ENCODE data around the gene UCK1.

Gene UCK1

DNA sequence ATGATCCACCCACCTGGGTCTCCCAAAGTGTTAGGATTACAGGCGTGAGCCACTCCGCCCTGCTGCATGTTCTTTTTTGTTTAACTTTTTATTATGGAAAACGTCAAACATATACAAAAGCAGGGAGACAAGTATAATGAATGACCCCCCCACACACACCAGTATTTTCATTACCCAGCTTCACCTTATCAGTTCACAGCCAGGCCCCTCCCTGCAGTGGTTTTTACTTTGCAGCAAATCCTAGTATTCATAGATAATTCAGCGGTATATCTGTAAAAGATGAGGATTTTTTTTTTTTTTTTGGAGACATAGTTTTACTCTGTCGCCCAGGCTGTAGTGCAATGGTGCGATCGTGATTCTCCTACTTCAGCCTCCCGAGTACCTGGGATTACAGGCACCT, 26.1 kb downstream of the UCK1 start:
- no peak overlapping the region for H3K23ac ChIP-seq (ENCODE audit: low read length)
- peaks cover 5% of the 10 kb centered on the region for H3K4me1 ChIP-seq (ENCODE audit: control insufficient read depth, low read depth, low read length)
- no peak for DNase-seq
- no peak overlapping the region for H4K8ac ChIP-seq (ENCODE audit: low read depth, low read length)
- H3K56ac ChIP-seq (ENCODE audit: low read length), result no peak overlapping the region
- H4K5ac ChIP-seq (ENCODE audit: low read length), result no peak overlapping the region
- peaks cover 6% of the 10 kb centered on the region for H3K36me3 ChIP-seq (ENCODE audit: control insufficient read depth, insufficient read depth, low read length)
- WGBS (ENCODE audit: extremely low coverage, insufficient coverage, low lambda C conversion rate), result no CpG with 5 or more reads among the region's 8 CpGs
- no peak overlapping the region for H3K18ac ChIP-seq (ENCODE audit: low read length)
- H2BK120ac ChIP-seq (ENCODE audit: low read depth, low read length), result no peak overlapping the region
- no peak overlapping the region for H2BK15ac ChIP-seq (replicated peaks; ENCODE audit: low read depth)
- H3K4ac ChIP-seq (ENCODE audit: low read depth, low read length), result no peak overlapping the region
- no peaks in the 10 kb centered on the region for H3K27me3 ChIP-seq (ENCODE audit: insufficient read depth, low read length, poor library complexity)
- peaks cover 3% of the 10 kb centered on the region for H3K79me1 ChIP-seq (ENCODE audit: low read length)
- no peak overlapping the region for H2AK5ac ChIP-seq (ENCODE audit: low read length)
- H3K9ac ChIP-seq (ENCODE audit: low read length), result no peak overlapping the region
- H3K79me2 ChIP-seq (ENCODE audit: control insufficient read depth, insufficient read depth, low read length), result no peaks in the 10 kb centered on the region
- no peak overlapping the region for H3K27ac ChIP-seq (ENCODE audit: low read depth, low read length)
- no peak overlapping the region for H2BK5ac ChIP-seq (ENCODE audit: low read length)
- no peak overlapping the region for H3K4me3 ChIP-seq (ENCODE audit: low read length)
- H3K4me2 ChIP-seq (ENCODE audit: low read length), result no peak overlapping the region

GRCh38 chr9:131503626-131504465, 27.2 kb downstream of the UCK1 start:
- no peak overlapping the region for H3K18ac ChIP-seq (ENCODE audit: low read length)
- peak overlapping the region; percentile 13 for H3K4me2 ChIP-seq (ENCODE audit: low read length)
- peak overlapping the region; percentile 80 for H3K56ac ChIP-seq (ENCODE audit: low read length)
- peak overlapping the region; percentile 45 for H3K23ac ChIP-seq (ENCODE audit: low read length)
- peak overlapping the region; percentile 85 for H3K4me3 ChIP-seq (ENCODE audit: low read length)
- peak overlapping the region; percentile 84 for H3K9ac ChIP-seq (ENCODE audit: low read length)
- H3K27me3 ChIP-seq (ENCODE audit: insufficient read depth, low read length, poor library complexity), result no peaks in the 10 kb centered on the region
- H2AK5ac ChIP-seq (ENCODE audit: low read length), result no peak overlapping the region
- no peak overlapping the region for H3K4ac ChIP-seq (ENCODE audit: low read depth, low read length)
- H4K5ac ChIP-seq (ENCODE audit: low read length), result no peak overlapping the region
- H2BK120ac ChIP-seq (ENCODE audit: low read depth, low read length), result no peak overlapping the region
- no peak overlapping the region for H3K27ac ChIP-seq (ENCODE audit: low read depth, low read length)
- peaks cover 10% of the 10 kb centered on the region for H3K36me3 ChIP-seq (ENCODE audit: control insufficient read depth, insufficient read depth, low read length)
- H2BK15ac ChIP-seq (replicated peaks; ENCODE audit: low read depth), result no peak overlapping the region
- H3K79me1 ChIP-seq (ENCODE audit: low read length), result peaks cover 3% of the 10 kb centered on the region
- peaks cover 5% of the 10 kb centered on the region for H3K4me1 ChIP-seq (ENCODE audit: control insufficient read depth, low read depth, low read length)
- WGBS (ENCODE audit: extremely low coverage, insufficient coverage, low lambda C conversion rate), result no CpG with 5 or more reads among the region's 32 CpGs
- peak; percentile 50 for DNase-seq
- no peaks in the 10 kb centered on the region for H3K79me2 ChIP-seq (ENCODE audit: control insufficient read depth, insufficient read depth, low read length)
- no peak overlapping the region for H4K8ac ChIP-seq (ENCODE audit: low read depth, low read length)
- H2BK5ac ChIP-seq (ENCODE audit: low read length), result no peak overlapping the region

- WGBS (ENCODE audit: extremely low coverage, insufficient coverage, low lambda C conversion rate), result no CpG with 5 or more reads among the region's 83 CpGs
- H2BK15ac ChIP-seq (replicated peaks; ENCODE audit: low read depth), result no peak within 1 kb of the TSS
- no peak within 1 kb of the TSS for H4K5ac ChIP-seq (ENCODE audit: low read length)
- H3K18ac ChIP-seq (ENCODE audit: low read length), result no peak within 1 kb of the TSS
- peaks cover 16% of the 10 kb centered on the region for H3K36me3 ChIP-seq (ENCODE audit: control insufficient read depth, insufficient read depth, low read length)
- no peaks in the 10 kb centered on the region for H3K27me3 ChIP-seq (ENCODE audit: insufficient read depth, low read length, poor library complexity)
- peak within 1 kb of the TSS; percentile 45 for H3K27ac ChIP-seq (ENCODE audit: low read depth, low read length)
- H2BK5ac ChIP-seq (ENCODE audit: low read length), result no peak within 1 kb of the TSS
- H3K4ac ChIP-seq (ENCODE audit: low read depth, low read length), result no peak within 1 kb of the TSS
- no peaks in the 10 kb centered on the region for H3K79me2 ChIP-seq (ENCODE audit: control insufficient read depth, insufficient read depth, low read length)
- H3K9ac ChIP-seq (ENCODE audit: low read length), result peak within 1 kb of the TSS; percentile 84
- no peak within 1 kb of the TSS for H3K23ac ChIP-seq (ENCODE audit: low read length)
- H3K4me3 ChIP-seq (ENCODE audit: low read length), result peak within 1 kb of the TSS; percentile 85
- H2AK5ac ChIP-seq (ENCODE audit: low read length), result no peak within 1 kb of the TSS
- H3K4me2 ChIP-seq (ENCODE audit: low read length), result peak within 1 kb of the TSS; percentile 53
- H3K79me1 ChIP-seq (ENCODE audit: low read length), result peaks cover 6% of the 10 kb centered on the region
- no peak within 1 kb of the TSS for H4K8ac ChIP-seq (ENCODE audit: low read depth, low read length)
- no peak within 1 kb of the TSS for H2BK120ac ChIP-seq (ENCODE audit: low read depth, low read length)
- peak; percentile 91 for DNase-seq
- H3K4me1 ChIP-seq (ENCODE audit: control insufficient read depth, low read depth, low read length), result peaks cover 5% of the 10 kb centered on the region
- H3K56ac ChIP-seq (ENCODE audit: low read length), result peak within 1 kb of the TSS; percentile 80
Measured at GRCh38 chr9:131502781-131503625, 28.1 kb downstream of the UCK1 start, which contains the start of gene POMT1. Gene POMT1 (plus strand): TSS chr9:131502918. CDS start chr9:131504219, 1,301 bp downstream.

GRCh38 chr9:131500939-131501541, 30.0 kb downstream of the UCK1 start:
- DNase-seq, result peak; percentile 29
- no CpG with 5 or more reads among the region's 5 CpGs for WGBS (ENCODE audit: extremely low coverage, insufficient coverage, low lambda C conversion rate)
- Histone ChIP-seq H3K36me3 (ENCODE audit: control insufficient read depth, insufficient read depth, low read length) (peaks cover 25% of the 10 kb centered on the region), H3K27ac (ENCODE audit: low read depth, low read length) (no peak overlapping the region), H3K9ac (ENCODE audit: low read length) (no peak overlapping the region), H3K79me1 (ENCODE audit: low read length) (peaks cover 6% of the 10 kb centered on the region), H3K79me2 (ENCODE audit: control insufficient read depth, insufficient read depth, low read length) (no peaks in the 10 kb centered on the region), H3K4ac (ENCODE audit: low read depth, low read length) (no peak overlapping the region), H3K23ac (ENCODE audit: low read length) (no peak overlapping the region), H2BK15ac (replicated peaks; ENCODE audit: low read depth) (no peak overlapping the region), H3K56ac (ENCODE audit: low read length) (no peak overlapping the region), H3K4me3 (ENCODE audit: low read length) (no peak overlapping the region), H3K4me1 (ENCODE audit: control insufficient read depth, low read depth, low read length) (peaks cover 5% of the 10 kb centered on the region), H2BK5ac (ENCODE audit: low read length) (no peak overlapping the region), H2AK5ac (ENCODE audit: low read length) (no peak overlapping the region), H4K5ac (ENCODE audit: low read length) (no peak overlapping the region), H3K4me2 (ENCODE audit: low read length) (no peak overlapping the region), H2BK120ac (ENCODE audit: low read depth, low read length) (no peak overlapping the region), H3K27me3 (ENCODE audit: insufficient read depth, low read length, poor library complexity) (no peaks in the 10 kb centered on the region), H4K8ac (ENCODE audit: low read depth, low read length) (no peak overlapping the region), H3K18ac (ENCODE audit: low read length) (no peak overlapping the region)

GRCh38 chr9:131500377-131500776, 30.7 kb downstream of the UCK1 start:
- H3K4ac ChIP-seq (ENCODE audit: low read depth, low read length), result no peak overlapping the region
- peaks cover 28% of the 10 kb centered on the region for H3K36me3 ChIP-seq (ENCODE audit: control insufficient read depth, insufficient read depth, low read length)
- no peak overlapping the region for H3K56ac ChIP-seq (ENCODE audit: low read length)
- no peak overlapping the region for H4K5ac ChIP-seq (ENCODE audit: low read length)
- H2AK5ac ChIP-seq (ENCODE audit: low read length), result no peak overlapping the region
- H3K4me2 ChIP-seq (ENCODE audit: low read length), result no peak overlapping the region
- no peak overlapping the region for H2BK15ac ChIP-seq (replicated peaks; ENCODE audit: low read depth)
- no peak overlapping the region for H3K23ac ChIP-seq (ENCODE audit: low read length)
- no peak overlapping the region for H2BK120ac ChIP-seq (ENCODE audit: low read depth, low read length)
- WGBS (ENCODE audit: extremely low coverage, insufficient coverage, low lambda C conversion rate), result no CpG with 5 or more reads among the region's 12 CpGs
- no peaks in the 10 kb centered on the region for H3K79me2 ChIP-seq (ENCODE audit: control insufficient read depth, insufficient read depth, low read length)
- no peak overlapping the region for H4K8ac ChIP-seq (ENCODE audit: low read depth, low read length)
- H3K4me1 ChIP-seq (ENCODE audit: control insufficient read depth, low read depth, low read length), result peaks cover 5% of the 10 kb centered on the region
- H3K27me3 ChIP-seq (ENCODE audit: insufficient read depth, low read length, poor library complexity), result no peaks in the 10 kb centered on the region
- no peak overlapping the region for H3K4me3 ChIP-seq (ENCODE audit: low read length)
- H3K9ac ChIP-seq (ENCODE audit: low read length), result no peak overlapping the region
- no peak for DNase-seq
- H3K18ac ChIP-seq (ENCODE audit: low read length), result no peak overlapping the region
- no peak overlapping the region for H3K27ac ChIP-seq (ENCODE audit: low read depth, low read length)
- H3K79me1 ChIP-seq (ENCODE audit: low read length), result peaks cover 8% of the 10 kb centered on the region
- no peak overlapping the region for H2BK5ac ChIP-seq (ENCODE audit: low read length)

Measured in mesendoderm (in vitro differentiated cells).